SK-N-MC (cell line): Measurements from ENCODE around the gene OPCML.

Source experiments
- DNase-seq: peaks from one replicate; pipeline ENCODE4 v3.0.0-alpha.2; 2011; ENCODE audit warnings: low read depth, low spot score
- H3K27ac ChIP-seq: fragments of 200-600 bp; sonication (generic); 2 replicates; pipeline ENCODE4 v1.5.1; 2016; ENCODE audit warnings: mixed run types
- H3K36me3 ChIP-seq: fragments of 200-600 bp; sonication (generic); 2 replicates; pipeline ENCODE4 v1.6.1; 2017; ENCODE audit warnings: antibody characterized with exemption, low read length, mixed read lengths; ENCODE audit not compliant: insufficient read depth
- H3K4me3 ChIP-seq: fragments of 200-600 bp; sonication (generic); 2 replicates; pipeline ENCODE4 v1.5.1; 2016
- H3K9ac ChIP-seq: fragments of 200-600 bp; sonication (generic); 2 replicates; pipeline ENCODE4 v1.8.0; 2017; ENCODE audit warnings: mixed run types, mixed read lengths; ENCODE audit not compliant: insufficient read length
- H3K9me3 ChIP-seq: fragments of 200-600 bp; sonication (generic); 2 replicates; pipeline ENCODE4 v1.6.1; 2017; ENCODE audit warnings: low read depth, mild to moderate bottlenecking, antibody characterized with exemption, low read length, moderate library complexity, mixed read lengths
- EZH2 ChIP-seq: fragments of 200-600 bp; sonication (generic); IDR thresholded peaks from one replicate; pipeline ENCODE4 v1.6.1; 2017; ENCODE audit warnings: antibody characterized with exemption
- FOXP2 ChIP-seq: optimal IDR thresholded peaks from 2 replicates; pipeline ENCODE3; 2011; ENCODE audit warnings: mild to moderate bottlenecking, moderate library complexity; ENCODE audit not compliant: insufficient read depth; ENCODE audit errors: extremely low read length, control extremely low read depth
- POLR2AphosphoS5 ChIP-seq: IDR thresholded peaks from 2 replicates; pipeline ENCODE4 v1.6.1; 2012; ENCODE audit warnings: mild to moderate bottlenecking, low read depth, low read length, borderline replicate concordance

The OPCML gene

GRCh38 chr11:133011604-133012003 lies 520.7 kb downstream of the OPCML start:
- H3K9ac ChIP-seq: no peak overlapping the region
- TF ChIP-seq POLR2AphosphoS5: no peak
- TF ChIP-seq FOXP2: no peak
- no peak for TF ChIP-seq EZH2
- no peaks in the 10 kb centered on the region for H3K9me3 ChIP-seq
- H3K27ac ChIP-seq: no peak overlapping the region
- no peak for DNase-seq
- no peak overlapping the region for H3K4me3 ChIP-seq
- H3K36me3 ChIP-seq: no peaks in the 10 kb centered on the region

- DNase-seq: no peak
- no peaks in the 10 kb centered on the region for H3K9me3 ChIP-seq
- H3K36me3 ChIP-seq: no peaks in the 10 kb centered on the region
- no peak overlapping the region for H3K4me3 ChIP-seq
- H3K27ac ChIP-seq: no peak overlapping the region
- TF ChIP-seq EZH2 (no peak), POLR2AphosphoS5 (no peak), FOXP2 (no peak)
- no peak overlapping the region for H3K9ac ChIP-seq
Measured at GRCh38 chr11:133007027-133007584, 525.2 kb downstream of the OPCML start.

DNA sequence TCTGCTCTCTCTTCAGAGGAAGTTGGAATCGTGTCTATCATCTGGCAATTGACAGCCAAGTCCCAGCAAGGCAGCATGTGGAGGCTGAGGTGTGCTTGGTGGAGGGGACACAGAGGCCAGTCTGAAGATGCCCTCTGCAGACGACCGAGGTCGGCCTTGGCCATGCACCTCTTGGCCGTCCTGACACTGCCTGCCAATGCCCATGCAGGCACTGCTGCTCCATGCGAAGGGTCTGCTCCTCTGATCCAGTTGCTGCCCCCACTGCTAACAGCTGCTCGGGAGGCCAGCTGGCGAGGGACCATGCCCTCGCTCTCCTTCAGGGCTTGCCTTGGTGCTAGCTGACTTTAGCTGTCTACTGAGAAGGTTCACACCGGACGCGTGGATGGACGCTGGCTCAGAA lies 527.9 kb downstream of the OPCML start:
- DNase-seq: no peak
- TF ChIP-seq EZH2: no peak
- TF ChIP-seq FOXP2: no peak
- no peak for TF ChIP-seq POLR2AphosphoS5

GRCh38 chr11:132999516-132999915 lies 532.8 kb downstream of the OPCML start:
- no peaks in the 10 kb centered on the region for H3K9me3 ChIP-seq
- TF ChIP-seq FOXP2 (peak; percentile 58), EZH2 (no peak), POLR2AphosphoS5 (no peak)
- DNase-seq: peak; percentile 51
- peak overlapping the region; percentile 42 for H3K4me3 ChIP-seq
- H3K36me3 ChIP-seq: no peaks in the 10 kb centered on the region
- peak overlapping the region; percentile 94 for H3K27ac ChIP-seq
- no peak overlapping the region for H3K9ac ChIP-seq

More for the DNA sequence above, 527.9 kb downstream of the OPCML start:
- no peaks in the 10 kb centered on the region for H3K36me3 ChIP-seq
- no peak overlapping the region for H3K27ac ChIP-seq
- H3K9ac ChIP-seq: no peak overlapping the region
- no peak overlapping the region for H3K4me3 ChIP-seq
- no peaks in the 10 kb centered on the region for H3K9me3 ChIP-seq

DNA sequence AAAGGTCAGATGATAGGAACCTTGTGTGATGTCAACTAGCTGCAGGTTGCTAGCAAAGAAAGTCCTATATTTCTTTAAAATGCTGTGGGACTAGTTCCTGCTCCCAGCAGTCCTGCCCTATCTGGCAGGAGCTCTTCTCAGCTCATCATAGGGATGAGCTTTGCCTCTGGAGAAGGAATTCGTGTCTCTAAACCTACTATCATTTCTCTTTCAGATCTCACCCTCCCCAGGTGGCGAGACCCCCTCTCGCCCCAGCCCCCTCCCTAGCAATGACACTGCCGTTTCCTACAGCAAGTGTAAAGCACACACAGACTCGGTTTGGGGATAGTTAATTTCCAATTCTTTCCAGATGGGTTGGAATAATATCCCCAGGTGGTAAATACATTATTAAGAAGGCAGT lies 533.3 kb downstream of the OPCML start:
- no peaks in the 10 kb centered on the region for H3K9me3 ChIP-seq
- peak overlapping the region; percentile 42; the same call in 1 of the 2 replicates for H3K4me3 ChIP-seq
- no peaks in the 10 kb centered on the region for H3K36me3 ChIP-seq
- peak overlapping the region; percentile 94 for H3K27ac ChIP-seq
- peak overlapping the region; percentile 24 for H3K9ac ChIP-seq
- DNase-seq: no peak
- TF ChIP-seq FOXP2: no peak
- TF ChIP-seq EZH2: no peak
- TF ChIP-seq POLR2AphosphoS5: no peak

- Histone ChIP-seq H3K9ac (no peak overlapping the region), H3K36me3 (no peaks in the 10 kb centered on the region), H3K4me3 (no peak overlapping the region), H3K9me3 (no peaks in the 10 kb centered on the region), H3K27ac (no peak overlapping the region)
- no peak for TF ChIP-seq FOXP2
- no peak for TF ChIP-seq POLR2AphosphoS5
- TF ChIP-seq EZH2: no peak
- no peak for DNase-seq
Measured at GRCh38 chr11:132997396-132997795, 534.9 kb downstream of the OPCML start.

DNA sequence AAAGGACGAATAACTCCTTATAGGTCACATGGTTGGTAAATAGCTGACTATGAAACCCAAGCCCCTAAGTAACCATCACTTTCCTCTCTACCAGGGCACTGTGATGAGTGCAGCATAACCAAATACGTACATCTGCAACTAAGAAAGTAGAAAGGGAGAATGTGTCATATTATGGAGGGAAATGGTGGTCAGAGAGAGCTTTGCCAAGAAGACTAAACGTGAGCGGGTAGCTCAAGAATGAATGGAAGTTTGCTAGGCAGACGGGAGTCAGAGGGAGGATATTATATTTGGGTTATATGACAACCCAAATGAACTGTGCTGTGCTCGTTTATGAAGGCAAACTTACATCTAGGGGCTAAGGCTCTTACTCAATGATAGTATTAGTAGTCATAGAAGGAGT lies 537.3 kb downstream of the OPCML start:
- TF ChIP-seq POLR2AphosphoS5 (no peak), EZH2 (no peak), FOXP2 (no peak)
- no peak for DNase-seq
- H3K9me3 ChIP-seq: no peaks in the 10 kb centered on the region
- H3K9ac ChIP-seq: no peak overlapping the region
- no peaks in the 10 kb centered on the region for H3K36me3 ChIP-seq
- H3K4me3 ChIP-seq: peak overlapping the region; percentile 63; the same call in 1 of the 2 replicates
- H3K27ac ChIP-seq: no peak overlapping the region

DNA sequence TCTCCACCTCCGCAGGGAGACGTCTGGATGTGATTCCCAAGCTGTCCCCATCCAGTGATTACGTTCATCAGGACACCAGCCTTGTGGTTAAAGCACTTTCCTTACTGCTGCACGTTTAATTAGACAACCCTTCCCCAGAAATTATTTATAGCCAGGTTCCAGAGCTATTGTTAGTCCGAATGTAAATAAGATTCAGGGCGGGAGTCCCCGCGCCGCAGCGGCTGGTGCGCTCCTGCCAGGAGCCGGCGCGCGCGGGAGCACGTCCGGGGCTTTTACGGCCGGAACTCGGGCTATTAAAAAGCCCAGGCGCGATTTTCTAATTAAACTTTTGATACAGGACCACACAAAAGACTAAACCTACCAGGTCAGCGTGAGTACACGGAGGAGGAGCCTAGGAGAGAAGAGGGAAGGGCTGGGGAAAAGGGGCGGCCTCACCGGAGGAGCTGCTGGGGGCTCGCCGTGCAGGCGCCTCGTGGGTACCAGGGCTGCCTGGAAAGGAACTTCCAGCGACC lies 538.3 kb downstream of the OPCML start:
- peak overlapping the region; percentile 63 for H3K4me3 ChIP-seq
- H3K9me3 ChIP-seq: no peaks in the 10 kb centered on the region
- no peak overlapping the region for H3K9ac ChIP-seq
- TF ChIP-seq FOXP2: no peak
- no peak for TF ChIP-seq EZH2
- TF ChIP-seq POLR2AphosphoS5: no peak
- no peak overlapping the region for H3K27ac ChIP-seq
- H3K36me3 ChIP-seq: no peaks in the 10 kb centered on the region
- DNase-seq: no peak

DNA sequence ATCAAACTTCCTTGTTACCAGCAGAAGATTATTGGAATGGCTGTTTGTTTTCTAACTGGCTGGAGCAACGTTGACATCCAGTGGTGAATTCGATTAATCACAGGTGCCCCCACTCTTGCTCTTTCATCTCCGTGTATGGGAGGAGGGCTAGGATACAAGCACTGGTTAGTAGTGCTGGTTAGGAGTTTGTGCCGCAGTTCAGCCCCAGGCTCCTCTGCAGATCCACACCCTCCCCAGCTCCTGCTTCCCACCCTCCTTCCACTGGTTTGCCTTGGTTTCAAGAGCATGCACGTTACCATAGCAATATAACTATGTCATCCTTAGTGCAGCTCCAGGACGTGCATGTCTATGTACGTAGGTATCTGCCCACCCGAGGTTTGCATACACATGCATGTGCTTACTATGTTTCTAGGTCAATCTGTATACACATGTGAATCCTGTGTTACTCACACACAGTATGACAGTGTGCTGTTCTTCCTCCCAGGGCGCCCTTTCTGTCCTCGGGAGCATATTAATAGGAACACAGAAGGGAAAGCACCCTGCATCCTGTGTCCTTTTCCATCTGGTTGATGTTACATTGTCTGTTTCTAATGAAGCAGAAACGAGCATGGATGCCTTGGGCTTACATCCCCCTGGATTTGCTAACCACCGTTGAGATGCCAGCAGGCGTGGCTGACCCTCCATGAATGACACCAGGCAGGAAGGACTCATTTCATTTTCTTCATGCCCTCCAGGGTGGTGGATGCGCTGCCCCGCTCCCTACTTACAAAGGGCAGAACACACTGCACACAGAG lies 539.3 kb downstream of the OPCML start:
- H3K27ac ChIP-seq: no peak overlapping the region

More for the DNA sequence above, 539.3 kb downstream of the OPCML start:
- no peak overlapping the region for H3K4me3 ChIP-seq
- no peak overlapping the region for H3K9ac ChIP-seq
- no peak for DNase-seq
- no peaks in the 10 kb centered on the region for H3K9me3 ChIP-seq
- no peaks in the 10 kb centered on the region for H3K36me3 ChIP-seq
- no peak for TF ChIP-seq FOXP2
- no peak for TF ChIP-seq EZH2
- TF ChIP-seq POLR2AphosphoS5: no peak
